SHP77 treated with DMSO at 0.1 percent for 48 hours (cell line): ENCODE measurements around the gene SATB2.

Source experiments
- DNase-seq: peaks from one replicate; lab custom pipeline; 2025; lab: John Stamatoyannopoulos, UW

Gene SATB2

GRCh38 chr2:199322151-199322550, 135.6 kb downstream of the SATB2 start:
- no peak for DNase-seq

GRCh38 chr2:199317646-199318045, 140.1 kb downstream of the SATB2 start:
- DNase-seq: no peak

GRCh38 chr2:199316851-199317250, 140.9 kb downstream of the SATB2 start:
- no peak for DNase-seq

GRCh38 chr2:199315299-199316179, 142.2 kb downstream of the SATB2 start:
- no peak for DNase-seq

- DNase-seq: no peak
Observed at GRCh38 chr2:199312931-199313330, 144.8 kb downstream of the SATB2 start.

- peak; percentile 94 for DNase-seq
Observed at GRCh38 chr2:199310771-199311585, 146.8 kb downstream of the SATB2 start.

GRCh38 chr2:199309973-199310372, 147.8 kb downstream of the SATB2 start:
- DNase-seq: peak; percentile 92

- peak; percentile 44 for DNase-seq
Observed at GRCh38 chr2:199309411-199309810, 148.3 kb downstream of the SATB2 start.

- DNase-seq: no peak
Observed at GRCh38 chr2:199308567-199308966, 149.2 kb downstream of the SATB2 start.

GRCh38 chr2:199307461-199307860, 150.3 kb downstream of the SATB2 start:
- no peak for DNase-seq

GRCh38 chr2:199306116-199306515, 151.6 kb downstream of the SATB2 start:
- DNase-seq: no peak

GRCh38 chr2:199303728-199304177, 154.0 kb downstream of the SATB2 start:
- DNase-seq: no peak

GRCh38 chr2:199302851-199303250, 154.9 kb downstream of the SATB2 start:
- DNase-seq: no peak

GRCh38 chr2:199288424-199288823, 169.3 kb downstream of the SATB2 start:
- DNase-seq: no peak

GRCh38 chr2:199282309-199282708, 175.4 kb downstream of the SATB2 start:
- DNase-seq: no peak

GRCh38 chr2:199279146-199279545, 178.6 kb downstream of the SATB2 start:
- no peak for DNase-seq

- no peak for DNase-seq
Observed at GRCh38 chr2:199278099-199278498, 179.6 kb downstream of the SATB2 start.

GRCh38 chr2:199273042-199273511, 184.7 kb downstream of the SATB2 start:
- no peak for DNase-seq

- DNase-seq: no peak
Observed at GRCh38 chr2:199261936-199262335, 195.8 kb downstream of the SATB2 start.

- DNase-seq: no peak
Observed at GRCh38 chr2:199261239-199261638, 196.5 kb downstream of the SATB2 start.

- no peak for DNase-seq
Observed at GRCh38 chr2:199259671-199260070, 198.1 kb downstream of the SATB2 start.

- DNase-seq: no peak
Observed at GRCh38 chr2:199258291-199258690, 199.4 kb downstream of the SATB2 start.
